IMR-90 (cell line): Measurements from ENCODE around the gene PARD3. TPM values are rescaled to one million over a fixed set of nuclear protein-coding genes. Genes with fewer than 3 reads are reported as not detected.

Experiments used
- ATAC-seq: fragments of 200-7000 bp; cut with Tn5 transposase; 2 replicates; pipeline ENCODE4 v1.9.1; 2020; ENCODE audit warnings: low read depth, mild to moderate bottlenecking, moderate library complexity
- BruUV-seq: library from RNA; stranded (reverse); fragments of 400-500 nt; replicated peaks from 2 replicates; lab custom pipeline; 2021; lab: Mats Ljungman, UMichigan
- CTCF ChIA-PET: fragments of 300-600 bp; formaldehyde crosslinking; extraction: SDS; loops from one replicate; lab custom pipeline; 2021; ENCODE audit warnings: antibody characterized with exemption; lab: Yijun Ruan, JAX
- POLR2A ChIA-PET: fragments of 300-600 bp; sonication (Branson Sonifier 250); formaldehyde crosslinking; loops from one replicate; lab custom pipeline; 2022; ENCODE audit warnings: antibody characterized with exemption; ENCODE audit not compliant: unreplicated experiment; lab: Charles Lee
- DNase-seq: peaks from one replicate; pipeline ENCODE4 v3.0.0; 2013
- H2AFZ ChIP-seq: replicated peaks from 2 replicates; pipeline ENCODE3; 2013; ENCODE audit warnings: low read length, mild to moderate bottlenecking; ENCODE audit not compliant: poor library complexity
- H2AK5ac ChIP-seq: 2 replicates; pipeline ENCODE4 v1.6.1; 2013; ENCODE audit warnings: low read depth, low read length, inconsistent platforms
- H2AK9ac ChIP-seq: replicated peaks from 2 replicates; pipeline ENCODE3; 2013; ENCODE audit warnings: mild to moderate bottlenecking, low read depth, low read length, moderate library complexity; ENCODE audit not compliant: poor library complexity
- H2BK120ac ChIP-seq: 2 replicates; pipeline ENCODE4 v1.6.1; 2013; ENCODE audit warnings: low read depth, low read length, inconsistent platforms
- H2BK15ac ChIP-seq: 3 replicates; pipeline ENCODE4 v1.6.1; 2013; ENCODE audit warnings: low read depth, low read length, inconsistent platforms
- H2BK20ac ChIP-seq: 2 replicates; pipeline ENCODE4 v1.6.1; 2013; ENCODE audit warnings: low read depth, mild to moderate bottlenecking, inconsistent platforms, low read length, moderate library complexity
- H2BK5ac ChIP-seq: 2 replicates; pipeline ENCODE4 v1.6.1; 2013; ENCODE audit warnings: mild to moderate bottlenecking, low read depth, low read length, inconsistent platforms; ENCODE audit not compliant: poor library complexity, severe bottlenecking
- H3K14ac ChIP-seq: replicated peaks from 2 replicates; pipeline ENCODE4 v1.6.1; 2013; ENCODE audit warnings: low read depth, low read length, inconsistent platforms
- H3K18ac ChIP-seq: 2 replicates; pipeline ENCODE4 v1.6.1; 2013; ENCODE audit warnings: low read depth, low read length, control low read depth
- H3K23ac ChIP-seq: 2 replicates; pipeline ENCODE4 v1.6.1; 2013; ENCODE audit warnings: low read depth, low read length, inconsistent platforms
- H3K27ac ChIP-seq: 2 replicates; pipeline ENCODE4 v1.5.1; 2013; ENCODE audit warnings: mild to moderate bottlenecking, control low read depth, low read length; ENCODE audit not compliant: insufficient read depth
- H3K27me3 ChIP-seq: 2 replicates; pipeline ENCODE4 v1.6.1; 2013; ENCODE audit warnings: low read length; ENCODE audit not compliant: control insufficient read depth, insufficient read depth
- H3K36me3 ChIP-seq: 2 replicates; pipeline ENCODE4 v1.6.1; 2013; ENCODE audit warnings: low read length, mixed read lengths; ENCODE audit not compliant: control insufficient read depth, insufficient read depth
- H3K4ac ChIP-seq: 2 replicates; pipeline ENCODE4 v1.6.1; 2013; ENCODE audit warnings: low read depth, low read length, inconsistent platforms
- H3K4me1 ChIP-seq: 2 replicates; pipeline ENCODE4 v1.6.1; 2013; ENCODE audit warnings: low read length, mixed read lengths; ENCODE audit not compliant: control insufficient read depth, insufficient read depth
- H3K4me2 ChIP-seq: 2 replicates; pipeline ENCODE4 v1.6.1; 2013; ENCODE audit warnings: low read depth, mild to moderate bottlenecking, control low read depth, low read length, moderate library complexity
- H3K4me3 ChIP-seq: 2 replicates; pipeline ENCODE4 v1.5.1; 2013; ENCODE audit warnings: low read depth, mild to moderate bottlenecking, control low read depth, low read length, moderate library complexity; ENCODE audit not compliant: insufficient read depth
- H3K56ac ChIP-seq: 2 replicates; pipeline ENCODE4 v1.6.1; 2013; ENCODE audit warnings: low read length, inconsistent platforms; ENCODE audit not compliant: insufficient read depth; ENCODE audit errors: extremely low read depth
- H3K79me1 ChIP-seq, 2 experiments: 2 replicates each; pipeline ENCODE4 v1.6.1; 2013; ENCODE audit warnings: low read length in 2 of 2, inconsistent platforms in 1 of 2, low read depth in 1 of 2
- H3K9ac ChIP-seq: 2 replicates; pipeline ENCODE4 v1.6.1; 2013; ENCODE audit warnings: low read depth, low read length, control low read depth
- H3K9me1 ChIP-seq: 2 replicates; pipeline ENCODE4 v1.6.1; 2013; ENCODE audit warnings: low read length, inconsistent platforms; ENCODE audit not compliant: insufficient read depth
- H3K9me3 ChIP-seq: 2 replicates; pipeline ENCODE4 v1.6.1; 2013; ENCODE audit warnings: low read length; ENCODE audit not compliant: control insufficient read depth, insufficient read depth
- H4K20me1 ChIP-seq: 2 replicates; pipeline ENCODE4 v1.6.1; 2013; ENCODE audit warnings: low read length, inconsistent platforms; ENCODE audit not compliant: insufficient read depth
- H4K5ac ChIP-seq: 2 replicates; pipeline ENCODE4 v1.6.1; 2013; ENCODE audit warnings: mild to moderate bottlenecking, low read depth, low read length, control low read depth
- H4K8ac ChIP-seq, 2 experiments: 2 replicates each; pipeline ENCODE4 v1.6.1; 2013; ENCODE audit warnings: low read depth in 2 of 2, low read length in 2 of 2, control low read depth in 1 of 2, inconsistent platforms in 1 of 2
- H4K91ac ChIP-seq: 2 replicates; pipeline ENCODE4 v1.6.1; 2013; ENCODE audit warnings: low read depth, low read length, inconsistent platforms; ENCODE audit not compliant: insufficient read depth
- CHD1 ChIP-seq: IDR thresholded peaks from 2 replicates; pipeline ENCODE4 v1.6.1; 2012; ENCODE audit warnings: low read depth, low read length, improper control_type of control experiment
- MAZ ChIP-seq: IDR thresholded peaks from 2 replicates; pipeline ENCODE4 v1.6.1; 2012; ENCODE audit warnings: low read depth, mild to moderate bottlenecking, low read length, improper control_type of control experiment, moderate library complexity, borderline replicate concordance
- whole genome bisulfite sequencing, 2 experiments: methylation state at CpG; one replicate each; pipeline versions ENCODE4 v1.1.5 to v1.1.7; 2013; ENCODE audit warnings: missing lambda C conversion rate in 2 of 2; ENCODE audit not compliant: insufficient read length in 1 of 2; ENCODE audit errors: extremely low coverage in 2 of 2; 5-methylcytosine and 5-hydroxymethylcytosine counted together
- dilution Hi-C: fragments of 300-500 bp; cut with HindIII; formaldehyde crosslinking; loops from one replicate; pipeline ENCODE4 v1.14.3; 2018; ENCODE audit warnings: low sequenced_read_pairs; ENCODE audit not compliant: unreplicated experiment
- in situ Hi-C: fragments of 300-500 bp; cut with MboI; formaldehyde crosslinking; loops from 3 replicates; pipeline ENCODE4 v1.14.3; 2019; ENCODE audit warnings: low sequenced_read_pairs, inconsistent platforms, mixed read lengths
- intact Hi-C: fragments of 100-400 bp; cut with micrococcal nuclease; formaldehyde crosslinking; loops from 2 replicates; pipeline ENCODE4 v1.10.0; 2022
- polyA plus RNA-seq, 3 experiments: library from polyadenylated mRNA; depleted of rRNA; stranded (reverse); fragments of >200 nt; gene quantifications; 2 replicates each; pipeline ENCODE4 v1.2.3, GENCODE V29; 2012; ENCODE audit warnings: low replicate concordance in 1 of 3
- total RNA-seq: library from RNA; depleted of rRNA; stranded (reverse); fragments of >200 nt; gene quantifications from 2 replicates; pipeline ENCODE4 v1.2.3, GENCODE V29; 2012

PARD3 gene
- total and polyA plus RNA-seq, 2 of the 4 experiments (the other 2 are of a cell fraction), result 14.6 to 37.5 TPM

- Histone ChIP-seq H3K23ac (no peak overlapping the region), H4K20me1 (no peaks in the 10 kb centered on the region; the same call in 1 of the 2 replicates), H3K9me1 (peaks cover 6% of the 10 kb centered on the region), H4K5ac (no peak overlapping the region), H3K9me3 (no peaks in the 10 kb centered on the region), H4K91ac (no peak overlapping the region), H3K4me2 (no peak overlapping the region), H3K27ac (no peak overlapping the region), H3K4me3 (no peak overlapping the region), H3K79me1 (no peaks in the 10 kb centered on the region), H3K4me1 (no peaks in the 10 kb centered on the region; the same call in 1 of the 2 replicates), H3K18ac (no peak overlapping the region), H2BK20ac (no peak overlapping the region), H2BK120ac (no peak overlapping the region), H3K9ac (no peak overlapping the region), H3K14ac (no peak overlapping the region), H3K56ac (no peak overlapping the region), H3K27me3 (no peaks in the 10 kb centered on the region), H4K8ac (no peak overlapping the region), H3K36me3 (no peaks in the 10 kb centered on the region), H2AK9ac (no peak overlapping the region), H3K4ac (no peak overlapping the region), H2AK5ac (no peak overlapping the region), H2BK5ac (no peak overlapping the region), H2BK15ac (no peak overlapping the region), H2AFZ (no peak overlapping the region)
- CTCF ChIA-PET, result interaction anchor here (0.7 kb wide), 1 partner anchor 166 kb away, joined by 6 read pairs; no protein-coding TSS in a partner anchor
- BruUV-seq, result no TSS peak
- no CpG with 5 or more reads among the region's 5 CpGs for WGBS, 2 experiments
- no peak for DNase-seq
- in situ Hi-C loops (no loop called here), dilution Hi-C loops (no loop called here), intact Hi-C loops (no loop called here)
- POLR2A ChIA-PET, result no interaction called here
- TF ChIP-seq MAZ (no peak), CHD1 (no peak)
- no peak for ATAC-seq
Measured at GRCh38 chr10:34486008-34486407, 329.1 kb downstream of the PARD3 start.
